ENCODE data around the gene ABCF1. TPM values are rescaled to one million over a fixed set of nuclear protein-coding genes. Genes with fewer than 3 reads are reported as not detected.

ABCF1 gene
- total RNA-seq, 1 experiment from 2014 or later, result 73.7 TPM

DNA sequence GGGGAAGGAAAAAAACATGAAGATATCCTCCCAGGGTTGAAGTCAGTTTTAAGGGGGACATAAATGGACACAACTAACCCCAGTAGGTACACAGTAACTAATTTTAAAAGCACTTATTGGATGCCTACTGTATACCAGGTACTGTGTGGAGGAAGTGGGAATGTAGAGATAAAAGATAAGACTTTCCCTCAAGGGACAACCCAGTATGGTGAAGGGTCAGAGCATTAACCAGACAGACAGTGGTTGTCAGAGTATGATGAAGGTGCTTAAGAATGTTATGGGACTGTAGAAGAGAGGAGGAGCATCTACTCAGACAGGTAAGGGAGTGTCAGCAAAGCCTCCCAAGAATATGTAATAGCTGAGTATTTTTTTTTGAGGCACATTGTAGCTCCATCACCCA is 906 bp downstream of the ABCF1 start:
- peaks cover 33% of the 10 kb centered on the region for H3K4me1 ChIP-seq (replicated peaks; ENCODE audit: insufficient read depth)
- intact Hi-C loops (cut with micrococcal nuclease; ENCODE audit: unreplicated experiment), result no loop called here
- H3K79me2 ChIP-seq (ENCODE audit: low read depth), result peaks cover 50% of the 10 kb centered on the region
- H3K27ac ChIP-seq, result peak overlapping the region; percentile 49; the same call in 1 of the 2 replicates
- DNase-seq, result peak in 1 of 2 experiments; percentile 54
- H3K27me3 ChIP-seq (ENCODE audit: insufficient read depth, low read depth), result no peaks in the 10 kb centered on the region
- H3K9me3 ChIP-seq (ENCODE audit: insufficient read depth, low read depth), result no peaks in the 10 kb centered on the region
- CTCF ChIA-PET, result interaction anchor here (0.6 kb wide), 1 partner anchor 24 kb away, joined by 8 read pairs; no protein-coding TSS in a partner anchor
- peaks cover 14% of the 10 kb centered on the region; the same call in 1 of the 2 replicates for H3F3A ChIP-seq (ENCODE audit: insufficient read depth, low read depth)
- H3K4me2 ChIP-seq, result peak overlapping the region; percentile 96
- H3K4me3 ChIP-seq, result peak overlapping the region; percentile 80
- H2AFZ ChIP-seq, result no peak overlapping the region
- POLR2A ChIA-PET (ENCODE audit: unreplicated experiment), result interaction anchor here (0.7 kb wide), 2 partner anchors 245 to 631 kb away, joined by 3 to 5 read pairs; no protein-coding TSS in a partner anchor
- no peaks in the 10 kb centered on the region for H3K9me2 ChIP-seq (ENCODE audit: insufficient read depth)
- H4K20me1 ChIP-seq (ENCODE audit: insufficient read depth), result peaks cover 43% of the 10 kb centered on the region
- peaks cover 18% of the 10 kb centered on the region; the same call in 1 of the 2 replicates for H3K36me3 ChIP-seq (ENCODE audit: low read depth)
- TF ChIP-seq EZH2 (IDR thresholded peaks at IDR 0.05; ENCODE audit: low read depth), result no peak
- TF ChIP-seq, protein P1, sequence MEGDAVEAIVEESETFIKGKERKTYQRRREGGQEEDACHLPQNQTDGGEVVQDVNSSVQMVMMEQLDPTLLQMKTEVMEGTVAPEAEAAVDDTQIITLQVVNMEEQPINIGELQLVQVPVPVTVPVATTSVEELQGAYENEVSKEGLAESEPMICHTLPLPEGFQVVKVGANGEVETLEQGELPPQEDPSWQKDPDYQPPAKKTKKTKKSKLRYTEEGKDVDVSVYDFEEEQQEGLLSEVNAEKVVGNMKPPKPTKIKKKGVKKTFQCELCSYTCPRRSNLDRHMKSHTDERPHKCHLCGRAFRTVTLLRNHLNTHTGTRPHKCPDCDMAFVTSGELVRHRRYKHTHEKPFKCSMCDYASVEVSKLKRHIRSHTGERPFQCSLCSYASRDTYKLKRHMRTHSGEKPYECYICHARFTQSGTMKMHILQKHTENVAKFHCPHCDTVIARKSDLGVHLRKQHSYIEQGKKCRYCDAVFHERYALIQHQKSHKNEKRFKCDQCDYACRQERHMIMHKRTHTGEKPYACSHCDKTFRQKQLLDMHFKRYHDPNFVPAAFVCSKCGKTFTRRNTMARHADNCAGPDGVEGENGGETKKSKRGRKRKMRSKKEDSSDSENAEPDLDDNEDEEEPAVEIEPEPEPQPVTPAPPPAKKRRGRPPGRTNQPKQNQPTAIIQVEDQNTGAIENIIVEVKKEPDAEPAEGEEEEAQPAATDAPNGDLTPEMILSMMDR (conservative IDR thresholded peaks at IDR 0.05), result no peak
- no TSS peak for BruUV-seq (replicated peaks)

DNA sequence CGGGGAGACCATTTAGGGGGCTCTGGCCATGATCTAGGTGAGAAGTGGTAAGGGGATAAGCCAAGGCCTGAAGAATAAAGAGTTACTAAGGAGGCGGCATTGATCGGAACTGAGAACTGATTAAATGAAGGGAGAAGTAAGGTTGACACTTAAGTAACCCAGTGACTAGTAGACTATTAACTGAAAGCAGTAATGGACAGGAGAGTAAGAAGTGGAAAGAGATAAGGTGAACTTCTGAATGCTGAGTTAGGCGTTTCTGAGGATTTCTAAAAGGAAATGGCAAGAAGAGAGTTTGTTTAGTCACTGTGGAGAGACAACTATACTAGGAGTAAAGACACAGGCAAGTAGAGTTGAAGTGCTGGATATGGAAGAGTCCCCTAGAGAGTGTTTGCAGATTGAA is 1.9 kb downstream of the ABCF1 start:
- TF ChIP-seq, protein P1 (conservative IDR thresholded peaks at IDR 0.05), result no peak
- TF ChIP-seq EZH2 (IDR thresholded peaks at IDR 0.05; ENCODE audit: low read depth), result no peak
- H2AFZ ChIP-seq, result no peak overlapping the region
- no peaks in the 10 kb centered on the region for H3K9me3 ChIP-seq (ENCODE audit: insufficient read depth, low read depth)
- POLR2A ChIA-PET (ENCODE audit: unreplicated experiment), result no interaction called here
- H3K9me2 ChIP-seq (ENCODE audit: insufficient read depth), result no peaks in the 10 kb centered on the region
- intact Hi-C loops (cut with micrococcal nuclease; ENCODE audit: unreplicated experiment), result no loop called here
- peaks cover 50% of the 10 kb centered on the region for H4K20me1 ChIP-seq (ENCODE audit: insufficient read depth)
- peaks cover 27% of the 10 kb centered on the region for H3K36me3 ChIP-seq (ENCODE audit: low read depth)
- 0 out of 2 replicates have a peak overlapping the region, but pooled peaks have one; percentile 22 for H3K4me3 ChIP-seq
- H3K79me2 ChIP-seq (ENCODE audit: low read depth), result peaks cover 50% of the 10 kb centered on the region
- H3K4me2 ChIP-seq, result peak overlapping the region; percentile 96
- H3F3A ChIP-seq (ENCODE audit: insufficient read depth, low read depth), result peaks cover 10% of the 10 kb centered on the region; the same call in 1 of the 2 replicates
- no peaks in the 10 kb centered on the region for H3K27me3 ChIP-seq (ENCODE audit: insufficient read depth, low read depth)
- H3K4me1 ChIP-seq (replicated peaks; ENCODE audit: insufficient read depth), result peaks cover 33% of the 10 kb centered on the region
- DNase-seq, result no peak
- CTCF ChIA-PET, result no interaction called here
- H3K27ac ChIP-seq, result no peak overlapping the region
- BruUV-seq (replicated peaks), result no TSS peak

DNA sequence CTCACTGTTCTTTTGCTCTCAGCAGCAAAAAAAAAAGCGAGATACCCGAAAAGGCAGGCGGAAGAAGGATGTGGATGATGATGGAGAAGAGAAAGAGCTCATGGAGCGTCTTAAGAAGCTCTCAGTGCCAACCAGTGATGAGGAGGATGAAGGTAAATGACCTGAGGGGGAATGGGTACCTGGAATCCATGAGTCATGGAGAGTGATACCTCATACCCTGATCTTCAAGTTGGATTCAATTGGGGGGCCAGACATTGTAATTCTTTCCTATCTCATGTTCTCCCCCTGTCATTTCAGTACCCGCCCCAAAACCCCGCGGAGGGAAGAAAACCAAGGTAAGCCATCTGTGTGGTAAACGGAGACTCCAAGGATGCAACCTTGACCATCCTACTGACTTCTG is 6.8 kb downstream of the ABCF1 start:
- Histone ChIP-seq H3K36me3 (ENCODE audit: low read depth) (peaks cover 54% of the 10 kb centered on the region), H3K4me2 (no peak overlapping the region), H4K20me1 (ENCODE audit: insufficient read depth) (peaks cover 42% of the 10 kb centered on the region), H3K79me2 (ENCODE audit: low read depth) (peaks cover 35% of the 10 kb centered on the region), H3K9me2 (ENCODE audit: insufficient read depth) (no peaks in the 10 kb centered on the region), H3K9me3 (ENCODE audit: insufficient read depth, low read depth) (no peaks in the 10 kb centered on the region), H2AFZ (no peak overlapping the region), H3K4me3 (no peak overlapping the region), H3K4me1 (replicated peaks; ENCODE audit: insufficient read depth) (peaks cover 10% of the 10 kb centered on the region), H3F3A (ENCODE audit: insufficient read depth, low read depth) (peaks cover 7% of the 10 kb centered on the region; the same call in 1 of the 2 replicates), H3K27ac (no peak overlapping the region), H3K27me3 (ENCODE audit: insufficient read depth, low read depth) (no peaks in the 10 kb centered on the region)
- intact Hi-C loops (cut with micrococcal nuclease; ENCODE audit: unreplicated experiment), result no loop called here
- no peak for DNase-seq
- CTCF ChIA-PET, result no interaction called here
- TF ChIP-seq, protein P1 (conservative IDR thresholded peaks at IDR 0.05), result no peak
- TF ChIP-seq EZH2 (IDR thresholded peaks at IDR 0.05; ENCODE audit: low read depth), result no peak
- BruUV-seq (replicated peaks), result no TSS peak
- POLR2A ChIA-PET (ENCODE audit: unreplicated experiment), result no interaction called here

Measured in PC-9 (cell line).